SK-N-SH treated with all-trans-retinoic acid at 6 μM for 48 hours (cell line): ENCODE results near the gene NSD2.

ENCODE experiments used
- ATAC-seq: fragments of 200-7000 bp; cut with Tn5 transposase; 3 replicates; pipeline ENCODE4 v1.9.1; 2020; ENCODE audit warnings: mild to moderate bottlenecking, moderate library complexity
- ARNTL ChIP-seq: fragments of 450-650 bp; formaldehyde crosslinking; IDR thresholded peaks from 2 replicates; pipeline ENCODE4 v1.5.0; 2020; ENCODE audit warnings: low read depth, mild to moderate bottlenecking, moderate library complexity, borderline replicate concordance
- BACH2 ChIP-seq: fragments of 250-450 bp; sonication (Bioruptor Pico); IDR thresholded peaks from 2 replicates; pipeline ENCODE4 v1.9.0; 2021; ENCODE audit warnings: mild to moderate bottlenecking, borderline replicate concordance
- ESRRG ChIP-seq: fragments of 250-450 bp; sonication (Bioruptor Pico); IDR thresholded peaks from 2 replicates; pipeline ENCODE4 v1.6.1; 2021; ENCODE audit warnings: mild to moderate bottlenecking
- GLIS3 ChIP-seq: fragments of 250-450 bp; sonication (Bioruptor Pico); IDR thresholded peaks from 2 replicates; pipeline ENCODE4 v1.5.0; 2020; ENCODE audit warnings: mild to moderate bottlenecking, moderate library complexity
- OSR1 ChIP-seq: fragments of 250-450 bp; sonication (Bioruptor Pico); IDR thresholded peaks from 2 replicates; pipeline ENCODE4 v1.8.0; 2022; ENCODE audit warnings: moderate library complexity, mild to moderate bottlenecking, inconsistent platforms
- RARB ChIP-seq: fragments of 250-450 bp; sonication (Bioruptor Pico); IDR thresholded peaks from 2 replicates; pipeline ENCODE4 v1.8.0; 2021; ENCODE audit warnings: mild to moderate bottlenecking, moderate library complexity
- SNAI2 ChIP-seq: fragments of 250-450 bp; sonication (Bioruptor Pico); IDR thresholded peaks from 2 replicates; pipeline ENCODE4 v1.5.0; 2020; ENCODE audit warnings: mild to moderate bottlenecking, moderate library complexity
- TCF4 ChIP-seq: fragments of 250-450 bp; sonication (Bioruptor Pico); IDR thresholded peaks from 2 replicates; pipeline ENCODE4 v1.8.0; 2021; ENCODE audit warnings: mild to moderate bottlenecking, moderate library complexity, borderline replicate concordance
- ZC3H10 ChIP-seq: fragments of 250-450 bp; sonication (Bioruptor Pico); IDR thresholded peaks from 2 replicates; pipeline ENCODE4 v1.5.1; 2021; ENCODE audit warnings: mild to moderate bottlenecking, moderate library complexity
- ZFP3 ChIP-seq: fragments of 250-450 bp; sonication (Bioruptor Pico); IDR thresholded peaks from 2 replicates; pipeline ENCODE4 v1.5.0; 2020; ENCODE audit warnings: mild to moderate bottlenecking, moderate library complexity
- ZFP30 ChIP-seq: fragments of 450-650 bp; formaldehyde crosslinking; IDR thresholded peaks from 2 replicates; pipeline ENCODE4 v1.5.0; 2022; ENCODE audit warnings: mild to moderate bottlenecking, moderate library complexity
- ZNF565 ChIP-seq: fragments of 450-650 bp; formaldehyde crosslinking; conservative IDR thresholded peaks from 2 replicates; pipeline ENCODE4 v1.5.0; 2020; ENCODE audit warnings: low read depth, mild to moderate bottlenecking, moderate library complexity
- ZNF70 ChIP-seq: fragments of 450-650 bp; formaldehyde crosslinking; IDR thresholded peaks from 2 replicates; pipeline ENCODE4 v1.5.0; 2020; ENCODE audit warnings: mild to moderate bottlenecking, moderate library complexity
- ZNF8 ChIP-seq: fragments of 450-650 bp; formaldehyde crosslinking; IDR thresholded peaks from 2 replicates; pipeline ENCODE4 v1.5.0; 2020; ENCODE audit warnings: mild to moderate bottlenecking, moderate library complexity
- TF ChIP-seq, protein P1 (sequence below): fragments of 250-450 bp; sonication (Bioruptor Pico); IDR thresholded peaks from 2 replicates; pipeline ENCODE4 v1.5.1; 2021; ENCODE audit warnings: mild to moderate bottlenecking, moderate library complexity
- TF ChIP-seq, protein P2 (sequence below): fragments of 250-450 bp; sonication (Bioruptor Pico); IDR thresholded peaks from 2 replicates; pipeline ENCODE4 v1.5.1; 2020; ENCODE audit warnings: low read depth, mild to moderate bottlenecking, moderate library complexity
- TF ChIP-seq, protein P3 (sequence below): fragments of 250-450 bp; sonication (Bioruptor Pico); IDR thresholded peaks from 2 replicates; pipeline ENCODE4 v1.8.0; 2020; ENCODE audit warnings: mild to moderate bottlenecking, moderate library complexity, borderline replicate concordance
- TF ChIP-seq, protein P4 (sequence below): fragments of 250-450 bp; sonication (Bioruptor Pico); IDR thresholded peaks from 2 replicates; pipeline ENCODE4 v1.8.0; 2021; ENCODE audit warnings: low read depth, mild to moderate bottlenecking, moderate library complexity, borderline replicate concordance

Gene NSD2

DNA sequence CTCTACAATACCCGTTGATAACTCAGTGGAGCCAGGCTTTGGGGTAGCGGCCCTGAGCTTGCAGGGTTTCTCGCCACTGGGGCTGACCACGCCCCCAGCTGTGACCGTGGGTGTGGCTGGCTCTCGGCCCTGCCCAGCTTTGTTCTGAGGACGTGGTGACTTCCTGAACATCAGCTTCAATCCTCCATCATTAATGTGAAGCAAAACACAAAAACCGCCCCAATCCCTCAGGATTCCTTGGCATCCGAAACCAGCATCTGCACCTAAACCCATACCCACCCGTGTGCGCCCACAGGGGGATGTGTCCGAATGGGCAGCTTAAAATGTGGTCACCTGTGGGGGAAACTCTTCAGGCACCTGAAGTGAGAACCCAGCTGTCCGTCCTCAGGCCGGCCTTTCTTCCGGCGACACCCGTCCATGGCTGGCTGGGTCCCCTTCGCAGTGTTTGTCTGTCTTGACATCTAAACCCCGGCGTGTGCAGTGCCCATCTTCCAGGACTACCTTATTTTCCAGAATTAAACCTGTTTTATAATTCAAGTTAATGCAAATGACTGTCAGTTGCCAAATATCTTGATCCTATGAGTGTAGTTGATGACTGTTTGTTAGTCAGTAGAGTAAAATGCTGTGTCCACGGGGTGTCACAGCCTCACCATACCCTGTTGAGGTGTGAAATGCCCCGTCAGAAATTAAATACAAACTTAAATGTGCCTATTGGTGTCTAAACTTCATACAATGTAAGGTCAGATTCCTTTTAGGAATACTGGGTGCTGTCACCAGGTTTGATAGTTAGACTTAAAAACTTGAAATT is 110.3 kb downstream of the NSD2 start:
- TF ChIP-seq, protein P1, sequence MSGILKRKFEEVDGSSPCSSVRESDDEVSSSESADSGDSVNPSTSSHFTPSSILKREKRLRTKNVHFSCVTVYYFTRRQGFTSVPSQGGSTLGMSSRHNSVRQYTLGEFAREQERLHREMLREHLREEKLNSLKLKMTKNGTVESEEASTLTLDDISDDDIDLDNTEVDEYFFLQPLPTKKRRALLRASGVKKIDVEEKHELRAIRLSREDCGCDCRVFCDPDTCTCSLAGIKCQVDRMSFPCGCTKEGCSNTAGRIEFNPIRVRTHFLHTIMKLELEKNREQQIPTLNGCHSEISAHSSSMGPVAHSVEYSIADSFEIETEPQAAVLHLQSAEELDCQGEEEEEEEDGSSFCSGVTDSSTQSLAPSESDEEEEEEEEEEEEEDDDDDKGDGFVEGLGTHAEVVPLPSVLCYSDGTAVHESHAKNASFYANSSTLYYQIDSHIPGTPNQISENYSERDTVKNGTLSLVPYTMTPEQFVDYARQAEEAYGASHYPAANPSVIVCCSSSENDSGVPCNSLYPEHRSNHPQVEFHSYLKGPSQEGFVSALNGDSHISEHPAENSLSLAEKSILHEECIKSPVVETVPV (CRISPR knock-in tag), result no peak
- TF ChIP-seq ZFP30 (CRISPR knock-in tag) (no peak), ZNF565 (CRISPR knock-in tag) (no peak), OSR1 (CRISPR knock-in tag) (no peak), TCF4 (CRISPR knock-in tag) (no peak), RARB (no peak), ZC3H10 (no peak)
- TF ChIP-seq, protein P2, sequence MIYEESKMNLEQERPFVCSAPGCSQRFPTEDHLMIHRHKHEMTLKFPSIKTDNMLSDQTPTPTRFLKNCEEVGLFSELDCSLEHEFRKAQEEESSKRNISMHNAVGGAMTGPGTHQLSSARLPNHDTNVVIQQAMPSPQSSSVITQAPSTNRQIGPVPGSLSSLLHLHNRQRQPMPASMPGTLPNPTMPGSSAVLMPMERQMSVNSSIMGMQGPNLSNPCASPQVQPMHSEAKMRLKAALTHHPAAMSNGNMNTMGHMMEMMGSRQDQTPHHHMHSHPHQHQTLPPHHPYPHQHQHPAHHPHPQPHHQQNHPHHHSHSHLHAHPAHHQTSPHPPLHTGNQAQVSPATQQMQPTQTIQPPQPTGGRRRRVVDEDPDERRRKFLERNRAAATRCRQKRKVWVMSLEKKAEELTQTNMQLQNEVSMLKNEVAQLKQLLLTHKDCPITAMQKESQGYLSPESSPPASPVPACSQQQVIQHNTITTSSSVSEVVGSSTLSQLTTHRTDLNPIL (CRISPR knock-in tag), result no peak
- TF ChIP-seq, protein P3, sequence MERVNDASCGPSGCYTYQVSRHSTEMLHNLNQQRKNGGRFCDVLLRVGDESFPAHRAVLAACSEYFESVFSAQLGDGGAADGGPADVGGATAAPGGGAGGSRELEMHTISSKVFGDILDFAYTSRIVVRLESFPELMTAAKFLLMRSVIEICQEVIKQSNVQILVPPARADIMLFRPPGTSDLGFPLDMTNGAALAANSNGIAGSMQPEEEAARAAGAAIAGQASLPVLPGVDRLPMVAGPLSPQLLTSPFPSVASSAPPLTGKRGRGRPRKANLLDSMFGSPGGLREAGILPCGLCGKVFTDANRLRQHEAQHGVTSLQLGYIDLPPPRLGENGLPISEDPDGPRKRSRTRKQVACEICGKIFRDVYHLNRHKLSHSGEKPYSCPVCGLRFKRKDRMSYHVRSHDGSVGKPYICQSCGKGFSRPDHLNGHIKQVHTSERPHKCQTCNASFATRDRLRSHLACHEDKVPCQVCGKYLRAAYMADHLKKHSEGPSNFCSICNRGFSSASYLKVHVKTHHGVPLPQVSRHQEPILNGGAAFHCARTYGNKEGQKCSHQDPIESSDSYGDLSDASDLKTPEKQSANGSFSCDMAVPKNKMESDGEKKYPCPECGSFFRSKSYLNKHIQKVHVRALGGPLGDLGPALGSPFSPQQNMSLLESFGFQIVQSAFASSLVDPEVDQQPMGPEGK, result no peak
- TF ChIP-seq, all 23 proteins: peak for 0

DNA sequence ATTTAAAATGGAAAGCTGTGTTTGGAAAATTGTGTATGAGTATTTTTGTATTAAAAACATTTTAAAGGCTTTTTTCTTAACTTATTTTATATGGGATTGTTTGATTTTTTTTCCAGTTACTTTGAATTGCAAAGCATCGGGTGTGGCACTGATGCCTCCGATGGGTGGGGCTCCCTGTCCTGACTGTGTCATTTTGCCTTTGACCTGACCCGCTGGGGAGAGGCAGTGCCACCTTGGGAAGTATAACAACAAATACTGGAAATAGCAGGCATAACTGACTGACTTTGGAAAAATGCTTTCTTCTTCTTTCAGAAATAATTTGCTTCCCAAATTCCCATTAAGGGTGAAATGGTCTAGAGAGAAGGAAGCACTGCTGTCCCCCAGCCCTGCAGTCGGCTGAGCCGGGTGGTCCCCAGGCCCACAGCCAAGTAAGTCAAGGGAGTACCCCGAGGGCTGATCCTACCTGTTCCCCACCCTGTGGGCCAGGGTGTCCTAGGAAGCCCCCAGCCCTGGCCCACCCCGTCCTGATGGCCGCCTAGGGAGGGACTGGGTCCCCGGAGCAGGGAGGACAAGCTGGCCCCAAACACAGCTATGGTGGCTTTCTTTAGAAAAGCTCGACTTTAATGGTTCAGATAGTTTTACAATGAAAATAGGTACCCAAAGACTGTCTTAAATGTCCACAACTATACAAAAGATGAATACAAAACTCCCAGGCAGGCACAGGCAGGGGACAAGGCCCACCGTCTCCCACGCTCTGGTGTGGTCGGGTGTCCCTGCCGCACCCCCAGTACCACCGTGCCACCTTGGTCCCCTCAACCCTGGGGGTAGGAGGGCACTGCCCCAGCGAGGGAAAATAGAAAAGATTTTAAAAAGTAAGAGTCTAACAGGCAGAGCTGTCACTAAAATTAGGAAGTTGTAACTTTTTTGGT is 111.2 kb downstream of the NSD2 start:
- ATAC-seq, result no peak

More for the DNA sequence above, 110.3 kb downstream of the NSD2 start:
- ATAC-seq, result no peak

DNA sequence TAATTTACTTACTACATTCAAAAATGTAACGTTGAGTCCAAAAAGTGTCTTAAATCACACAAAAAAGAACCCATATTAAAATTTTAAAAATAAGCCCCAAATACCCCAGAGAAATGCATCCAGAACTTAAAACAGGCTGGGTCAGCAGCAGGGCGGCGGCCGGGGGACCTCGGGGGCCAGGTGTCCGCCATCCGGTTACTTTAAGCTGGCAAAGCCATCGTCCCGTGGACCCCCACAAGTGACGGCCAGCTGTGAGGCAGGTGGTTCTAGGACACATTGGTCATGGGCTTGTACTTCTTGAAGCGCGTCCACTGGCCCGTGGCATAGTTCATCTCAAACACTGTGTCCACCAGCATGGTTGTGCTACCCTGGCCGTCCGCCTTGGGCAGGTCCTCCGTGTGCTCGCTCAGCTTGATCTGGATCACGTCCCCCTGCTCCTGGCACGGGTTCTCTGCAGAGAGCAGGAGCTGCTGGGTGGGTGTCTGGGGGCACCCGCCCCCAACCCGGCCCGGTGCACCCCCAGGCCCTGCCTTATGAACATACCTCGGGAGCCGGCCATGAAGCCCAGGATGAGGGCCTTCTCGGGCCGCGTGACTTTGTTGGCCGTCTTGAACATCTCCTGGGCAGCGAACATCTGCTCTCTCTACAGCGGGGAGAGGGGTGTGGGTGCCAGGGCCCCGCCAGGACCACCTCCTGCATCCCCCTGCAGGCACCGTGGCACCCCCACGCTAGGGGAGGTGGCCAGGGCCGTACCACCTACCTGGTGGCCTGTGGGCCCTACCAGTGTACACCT is 112.1 kb downstream of the NSD2 start:
- no peak for ATAC-seq
- TF ChIP-seq, protein P2 (CRISPR knock-in tag), result no peak
- no peak for TF ChIP-seq ZFP30 (CRISPR knock-in tag)

More for the DNA sequence above, 111.2 kb downstream of the NSD2 start:
- no peak for TF ChIP-seq ZFP30 (CRISPR knock-in tag)
- no peak for TF ChIP-seq ZNF8 (CRISPR knock-in tag)
- TF ChIP-seq ZFP3, result no peak
- TF ChIP-seq, protein P1 (CRISPR knock-in tag), result no peak
- no peak for TF ChIP-seq ZC3H10
- TF ChIP-seq, protein P4, sequence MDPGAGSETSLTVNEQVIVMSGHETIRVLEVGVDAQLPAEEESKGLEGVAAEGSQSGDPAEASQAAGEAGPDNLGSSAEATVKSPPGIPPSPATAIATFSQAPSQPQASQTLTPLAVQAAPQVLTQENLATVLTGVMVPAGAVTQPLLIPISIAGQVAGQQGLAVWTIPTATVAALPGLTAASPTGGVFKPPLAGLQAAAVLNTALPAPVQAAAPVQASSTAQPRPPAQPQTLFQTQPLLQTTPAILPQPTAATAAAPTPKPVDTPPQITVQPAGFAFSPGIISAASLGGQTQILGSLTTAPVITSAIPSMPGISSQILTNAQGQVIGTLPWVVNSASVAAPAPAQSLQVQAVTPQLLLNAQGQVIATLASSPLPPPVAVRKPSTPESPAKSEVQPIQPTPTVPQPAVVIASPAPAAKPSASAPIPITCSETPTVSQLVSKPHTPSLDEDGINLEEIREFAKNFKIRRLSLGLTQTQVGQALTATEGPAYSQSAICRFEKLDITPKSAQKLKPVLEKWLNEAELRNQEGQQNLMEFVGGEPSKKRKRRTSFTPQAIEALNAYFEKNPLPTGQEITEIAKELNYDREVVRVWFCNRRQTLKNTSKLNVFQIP (CRISPR knock-in tag), result no peak
- TF ChIP-seq ZNF70 (CRISPR knock-in tag), result no peak
- no peak for TF ChIP-seq GLIS3 (CRISPR knock-in tag)
- TF ChIP-seq ESRRG (CRISPR knock-in tag), result no peak
- TF ChIP-seq ARNTL (CRISPR knock-in tag), result no peak
- TF ChIP-seq BACH2 (CRISPR knock-in tag), result no peak
- no peak for TF ChIP-seq SNAI2 (CRISPR knock-in tag)
